Neural cell (in vitro differentiated cells): ENCODE data around the gene SCRG1. TPM values are rescaled to one million over a fixed set of nuclear protein-coding genes. Genes with fewer than 3 reads are reported as not detected.

Source experiments
- H2AFZ ChIP-seq: fragments of 200-600, 300-800 bp; sonication (generic), shearing (Covaris generic); 2 replicates; pipeline ENCODE4 v1.6.0; 2014; ENCODE audit warnings: low read depth, mild to moderate bottlenecking, antibody characterized with exemption, low read length, moderate library complexity
- H3F3A ChIP-seq: fragments of 200-600 bp; shearing (Covaris generic); 2 replicates; pipeline ENCODE4 v1.6.1; 2016; ENCODE audit warnings: mild to moderate bottlenecking, moderate library complexity, mixed read lengths, antibody characterized with exemption, low read length; ENCODE audit not compliant: insufficient read depth, poor library complexity, severe bottlenecking
- H3K27ac ChIP-seq: fragments of 200-600, 300-800 bp; sonication (generic), shearing (Covaris generic); 2 replicates; pipeline ENCODE4 v1.5.1; 2014; ENCODE audit warnings: mild to moderate bottlenecking, low read length, moderate library complexity
- H3K27me3 ChIP-seq: fragments of 300-800, 200-600 bp; sonication (generic), shearing (Covaris generic); 2 replicates; pipeline ENCODE4 v1.6.0; 2014; ENCODE audit warnings: mild to moderate bottlenecking, low read depth, low read length, moderate library complexity; ENCODE audit not compliant: insufficient read depth
- H3K36me3 ChIP-seq: fragments of 300-800, 200-600 bp; sonication (generic), shearing (Covaris generic); 2 replicates; pipeline ENCODE4 v1.5.1; 2014; ENCODE audit warnings: mild to moderate bottlenecking, antibody characterized with exemption, low read length, moderate library complexity; ENCODE audit not compliant: insufficient read depth
- H3K4me2 ChIP-seq: fragments of 300-800, 200-600 bp; sonication (generic), shearing (Covaris generic); 2 replicates; pipeline ENCODE4 v1.6.0; 2014; ENCODE audit warnings: mild to moderate bottlenecking, low read length
- H3K4me3 ChIP-seq: fragments of 300-800, 200-600 bp; sonication (generic), shearing (Covaris generic); 2 replicates; pipeline ENCODE4 v1.5.1; 2014; ENCODE audit warnings: mild to moderate bottlenecking, low read length, moderate library complexity
- H3K79me2 ChIP-seq: fragments of 200-600 bp; shearing (Covaris generic); replicated peaks from 2 replicates; pipeline ENCODE4 v1.6.0; 2014; ENCODE audit warnings: mild to moderate bottlenecking, low read length, moderate library complexity; ENCODE audit not compliant: insufficient read depth
- H3K9ac ChIP-seq: fragments of 300-800, 200-600 bp; sonication (generic), shearing (Covaris generic); 2 replicates; pipeline ENCODE4 v1.6.1; 2016; ENCODE audit warnings: mild to moderate bottlenecking, low read length, mixed read lengths
- H3K9me2 ChIP-seq: fragments of 200-600 bp; shearing (Covaris generic); 2 replicates; pipeline ENCODE4 v1.6.1; 2016; ENCODE audit warnings: mild to moderate bottlenecking, low read length, mixed read lengths; ENCODE audit not compliant: insufficient read depth
- H3K9me3 ChIP-seq: fragments of 200-600, 300-800 bp; sonication (generic), shearing (Covaris generic); 2 replicates; pipeline ENCODE4 v1.6.1; 2016; ENCODE audit warnings: mild to moderate bottlenecking, mixed run types, low read length, moderate library complexity, mixed read lengths
- H4K20me1 ChIP-seq: fragments of 200-600 bp; shearing (Covaris generic); 2 replicates; pipeline ENCODE4 v1.6.1; 2016; ENCODE audit warnings: mild to moderate bottlenecking, mixed run types; ENCODE audit not compliant: insufficient read depth
- CTCF ChIP-seq: fragments of 450-650 bp; IDR thresholded peaks from 2 replicates; pipeline ENCODE4 v1.5.1; 2014; ENCODE audit warnings: antibody characterized with exemption, mild to moderate bottlenecking, moderate library complexity; ENCODE audit not compliant: poor library complexity, severe bottlenecking
- EP300 ChIP-seq: fragments of 450-650 bp; conservative IDR thresholded peaks from 2 replicates; pipeline ENCODE4 v1.6.1; 2014; ENCODE audit warnings: antibody characterized with exemption, mild to moderate bottlenecking, moderate library complexity; ENCODE audit not compliant: poor library complexity, severe bottlenecking
- EZH2 ChIP-seq: fragments of 200-600, 300-800 bp; shearing (Covaris generic), sonication (generic); IDR thresholded peaks from 2 replicates; pipeline ENCODE4 v1.6.1; 2014; ENCODE audit warnings: antibody characterized with exemption, low read length, borderline replicate concordance, mild to moderate bottlenecking; ENCODE audit not compliant: insufficient read depth, poor library complexity, severe bottlenecking
- MXI1 ChIP-seq: fragments of 450-650 bp; conservative IDR thresholded peaks from 2 replicates; pipeline ENCODE4 v1.6.1; 2014; ENCODE audit warnings: antibody characterized with exemption, mild to moderate bottlenecking; ENCODE audit not compliant: poor library complexity, severe bottlenecking
- POLR2AphosphoS5 ChIP-seq: IDR thresholded peaks from 2 replicates; pipeline ENCODE4 v1.6.1; 2012
- RAD21 ChIP-seq: fragments of 450-650 bp; conservative IDR thresholded peaks from 2 replicates; pipeline ENCODE4 v1.6.1; 2014; ENCODE audit warnings: antibody characterized with exemption, mild to moderate bottlenecking, moderate library complexity
- SMC3 ChIP-seq: fragments of 450-650 bp; conservative IDR thresholded peaks from 2 replicates; pipeline ENCODE4 v1.6.1; 2014; ENCODE audit warnings: antibody characterized with exemption, mild to moderate bottlenecking, moderate library complexity; ENCODE audit not compliant: poor library complexity
- TAF1 ChIP-seq: IDR thresholded peaks from 2 replicates; pipeline ENCODE4 v1.6.1; 2012; ENCODE audit warnings: low read depth
- polyA plus RNA-seq: library from polyadenylated mRNA; depleted of rRNA; stranded (reverse); fragments of >200 nt; gene quantifications from 2 replicates; pipeline ENCODE4 v1.2.3, GENCODE V29; 2014
- TF ChIP-seq, protein P1 (sequence below): IDR thresholded peaks from 2 replicates; pipeline ENCODE4 v1.6.1; 2012; ENCODE audit warnings: borderline replicate concordance

SCRG1 gene
- polyA plus RNA-seq, 1 donor from 2014 or later: 0.42 TPM

DNA sequence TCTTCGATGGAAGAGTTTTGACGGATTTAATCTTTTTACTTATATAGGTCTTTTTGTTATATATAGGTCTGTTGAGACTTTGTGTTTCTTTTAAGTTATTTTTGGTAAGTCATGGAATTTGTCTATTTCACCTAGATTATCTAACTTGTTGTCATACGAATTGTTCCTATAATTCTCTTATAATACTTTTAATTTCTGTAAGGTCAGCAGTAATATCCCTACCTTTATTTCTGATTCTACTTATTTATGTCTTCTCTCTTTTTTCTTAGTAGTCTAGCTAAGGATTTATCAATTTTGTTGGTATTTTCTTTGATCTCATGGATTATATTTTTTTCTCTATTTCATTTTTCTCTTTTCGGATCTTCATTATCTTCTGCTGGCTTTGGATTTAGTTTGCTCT lies 16.6 kb downstream of the SCRG1 start:
- Histone ChIP-seq H3K79me2 (no peaks in the 10 kb centered on the region), H3K27me3 (no peaks in the 10 kb centered on the region), H3K4me2 (no peak overlapping the region), H2AFZ (no peak overlapping the region), H3K9ac (no peak overlapping the region), H3K4me3 (no peak overlapping the region), H3K36me3 (no peaks in the 10 kb centered on the region), H4K20me1 (no peaks in the 10 kb centered on the region), H3F3A (no peaks in the 10 kb centered on the region), H3K27ac (no peak overlapping the region), H3K9me2 (no peaks in the 10 kb centered on the region), H3K9me3 (no peaks in the 10 kb centered on the region)
- TF ChIP-seq EZH2: no peak
- no peak for TF ChIP-seq POLR2AphosphoS5
- TF ChIP-seq CTCF: no peak
- TF ChIP-seq RAD21: no peak
- no peak for TF ChIP-seq EP300
- TF ChIP-seq, protein P1, sequence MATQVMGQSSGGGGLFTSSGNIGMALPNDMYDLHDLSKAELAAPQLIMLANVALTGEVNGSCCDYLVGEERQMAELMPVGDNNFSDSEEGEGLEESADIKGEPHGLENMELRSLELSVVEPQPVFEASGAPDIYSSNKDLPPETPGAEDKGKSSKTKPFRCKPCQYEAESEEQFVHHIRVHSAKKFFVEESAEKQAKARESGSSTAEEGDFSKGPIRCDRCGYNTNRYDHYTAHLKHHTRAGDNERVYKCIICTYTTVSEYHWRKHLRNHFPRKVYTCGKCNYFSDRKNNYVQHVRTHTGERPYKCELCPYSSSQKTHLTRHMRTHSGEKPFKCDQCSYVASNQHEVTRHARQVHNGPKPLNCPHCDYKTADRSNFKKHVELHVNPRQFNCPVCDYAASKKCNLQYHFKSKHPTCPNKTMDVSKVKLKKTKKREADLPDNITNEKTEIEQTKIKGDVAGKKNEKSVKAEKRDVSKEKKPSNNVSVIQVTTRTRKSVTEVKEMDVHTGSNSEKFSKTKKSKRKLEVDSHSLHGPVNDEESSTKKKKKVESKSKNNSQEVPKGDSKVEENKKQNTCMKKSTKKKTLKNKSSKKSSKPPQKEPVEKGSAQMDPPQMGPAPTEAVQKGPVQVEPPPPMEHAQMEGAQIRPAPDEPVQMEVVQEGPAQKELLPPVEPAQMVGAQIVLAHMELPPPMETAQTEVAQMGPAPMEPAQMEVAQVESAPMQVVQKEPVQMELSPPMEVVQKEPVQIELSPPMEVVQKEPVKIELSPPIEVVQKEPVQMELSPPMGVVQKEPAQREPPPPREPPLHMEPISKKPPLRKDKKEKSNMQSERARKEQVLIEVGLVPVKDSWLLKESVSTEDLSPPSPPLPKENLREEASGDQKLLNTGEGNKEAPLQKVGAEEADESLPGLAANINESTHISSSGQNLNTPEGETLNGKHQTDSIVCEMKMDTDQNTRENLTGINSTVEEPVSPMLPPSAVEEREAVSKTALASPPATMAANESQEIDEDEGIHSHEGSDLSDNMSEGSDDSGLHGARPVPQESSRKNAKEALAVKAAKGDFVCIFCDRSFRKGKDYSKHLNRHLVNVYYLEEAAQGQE: no peak
- no peak for TF ChIP-seq MXI1
- TF ChIP-seq SMC3: no peak
- no peak for TF ChIP-seq TAF1

- no peak for TF ChIP-seq RAD21
- TF ChIP-seq EP300: no peak
- TF ChIP-seq POLR2AphosphoS5: no peak
- TF ChIP-seq CTCF: no peak
- TF ChIP-seq SMC3: no peak
- TF ChIP-seq MXI1: no peak
- TF ChIP-seq TAF1: no peak
- TF ChIP-seq, protein P1: no peak
- TF ChIP-seq EZH2: no peak
- Histone ChIP-seq H3K9me2 (no peaks in the 10 kb centered on the region), H2AFZ (no peak overlapping the region), H3K27me3 (no peaks in the 10 kb centered on the region), H4K20me1 (no peaks in the 10 kb centered on the region), H3K36me3 (no peaks in the 10 kb centered on the region), H3K4me3 (no peak overlapping the region), H3K79me2 (no peaks in the 10 kb centered on the region), H3K4me2 (no peak overlapping the region), H3F3A (no peaks in the 10 kb centered on the region), H3K9ac (no peak overlapping the region), H3K27ac (no peak overlapping the region), H3K9me3 (no peaks in the 10 kb centered on the region)
These were observed 17.3 kb downstream of the SCRG1 start for GRCh38 chr4:173381610-173382009.
